Measurements from ENCODE around the gene DCTN3. TPM values are rescaled to one million over a fixed set of nuclear protein-coding genes. Genes with fewer than 3 reads are reported as not detected.

Gene DCTN3
- total and polyA plus RNA-seq, 9 of the 15 experiments (the other 6 are each of a cell fraction or from before 2014, with no cell fraction given), result 11.0 to 51.0 (median 41.9) TPM

GRCh38 chr9:34620061-34620994 lies at the start of gene DCTN3 (continued):
- TF ChIP-seq ZBTB40 (IDR thresholded peaks at IDR 0.05), result peak; percentile 96
- TF ChIP-seq ZBTB40 (CRISPR knock-in tag; IDR thresholded peaks at IDR 0.05), result no peak
- TF ChIP-seq MTA1 (IDR thresholded peaks at IDR 0.05; ENCODE audit: borderline replicate concordance), result no peak
- TF ChIP-seq ZKSCAN1 (IDR thresholded peaks at IDR 0.05; ENCODE audit: low read depth, low read length), result no peak
- no peak for TF ChIP-seq MAFG (tag; conservative IDR thresholded peaks at IDR 0.05)
- TF ChIP-seq FUS (optimal IDR thresholded peaks at IDR 0.05; ENCODE audit: low read depth, low read length), result no peak
- no peak for TF ChIP-seq EGR1 (conservative IDR thresholded peaks at IDR 0.05)
- no peak for TF ChIP-seq ZNF75A (CRISPR knock-in tag; IDR thresholded peaks at IDR 0.05)
- peak; percentile 45 for TF ChIP-seq TAF1 (IDR thresholded peaks at IDR 0.05; ENCODE audit: control insufficient read depth, extremely low read depth, insufficient read depth, low read length, severe bottlenecking)
- TF ChIP-seq SMARCB1 (IDR thresholded peaks at IDR 0.05; ENCODE audit: insufficient read length, low read depth), result no peak
- peak; percentile 93 for TF ChIP-seq RFX1 (IDR thresholded peaks at IDR 0.05)
- no peak for TF ChIP-seq GATAD2A (IDR thresholded peaks at IDR 0.05)
- TF ChIP-seq PPARD (CRISPR knock-in tag; IDR thresholded peaks at IDR 0.05), result no peak
- no peak for TF ChIP-seq ZNF717 (CRISPR knock-in tag; IDR thresholded peaks at IDR 0.05)
- TF ChIP-seq LEF1 (IDR thresholded peaks at IDR 0.05), result no peak
- TF ChIP-seq ARHGAP35 (IDR thresholded peaks at IDR 0.05; ENCODE audit: partially characterized antibody), result no peak
- TF ChIP-seq ILK (tag; IDR thresholded peaks at IDR 0.05; ENCODE audit: borderline replicate concordance, low read depth), result no peak
- no peak for TF ChIP-seq ZNF77 (CRISPR knock-in tag; IDR thresholded peaks at IDR 0.05)
- TF ChIP-seq C11orf30 (IDR thresholded peaks at IDR 0.05; ENCODE audit: low read depth), result peak; percentile 62; the same call in 1 of the 2 replicates
- no peak for TF ChIP-seq GTF2E2 (tag; IDR thresholded peaks at IDR 0.05)
- TF ChIP-seq ELF1 (tag; IDR thresholded peaks at IDR 0.05), result peak; percentile 60
- no peak for TF ChIP-seq KLF6 (CRISPR knock-in tag; IDR thresholded peaks at IDR 0.05; ENCODE audit: borderline replicate concordance)
- TF ChIP-seq ZFX (CRISPR knock-in tag; IDR thresholded peaks at IDR 0.05), result peak; percentile 75

All from K562 (cell line).